OCI-LY1 (cell line): ENCODE results near the gene GLRA2.

Experiments
- H2AFZ ChIP-seq: fragments of 200-600 bp; sonication (generic), shearing (Covaris generic); 2 replicates; pipeline ENCODE4 v1.6.0; 2014; ENCODE audit warnings: antibody characterized with exemption, mild to moderate bottlenecking, low read length
- H3F3A ChIP-seq: fragments of 200-600 bp; sonication (generic), shearing (Covaris generic); 2 replicates; pipeline ENCODE4 v1.6.0; 2014; ENCODE audit warnings: mild to moderate bottlenecking, antibody characterized with exemption, low read length, moderate library complexity; ENCODE audit not compliant: insufficient read depth
- H3K27ac ChIP-seq: fragments of 200-600 bp; sonication (generic); 2 replicates; pipeline ENCODE4 v1.5.1; 2014; ENCODE audit warnings: low read length, mixed run types, mild to moderate bottlenecking, low read depth; ENCODE audit not compliant: poor library complexity, severe bottlenecking
- H3K27me3 ChIP-seq: fragments of 200-600 bp; sonication (generic); 2 replicates; pipeline ENCODE4 v1.6.0; 2014; ENCODE audit warnings: antibody characterized with exemption, mild to moderate bottlenecking, low read length, moderate library complexity; ENCODE audit not compliant: insufficient read depth
- H3K36me3 ChIP-seq: fragments of 200-600 bp; sonication (generic); 2 replicates; pipeline ENCODE4 v1.6.1; 2014; ENCODE audit warnings: mild to moderate bottlenecking, antibody characterized with exemption, low read length, moderate library complexity, mixed read lengths; ENCODE audit not compliant: insufficient read depth
- H3K4me1 ChIP-seq: fragments of 200-600 bp; sonication (generic); 2 replicates; pipeline ENCODE4 v1.5.1; 2014; ENCODE audit warnings: mild to moderate bottlenecking, low read length, moderate library complexity; ENCODE audit not compliant: insufficient read depth, severe bottlenecking
- H3K4me2 ChIP-seq: fragments of 200-600 bp; sonication (generic), shearing (Covaris generic); 2 replicates; pipeline ENCODE4 v1.6.1; 2014; ENCODE audit warnings: low read length
- H3K4me3 ChIP-seq: fragments of 200-600 bp; sonication (generic); 2 replicates; pipeline ENCODE4 v1.5.1; 2014; ENCODE audit warnings: low read length, low read depth, mild to moderate bottlenecking, mixed read lengths; ENCODE audit not compliant: poor library complexity, severe bottlenecking
- H3K79me2 ChIP-seq: fragments of 200-600 bp; shearing (Covaris generic); 2 replicates; pipeline ENCODE4 v1.6.1; 2016; ENCODE audit warnings: mixed run types, low read length, mixed read lengths; ENCODE audit not compliant: insufficient read depth
- H3K9ac ChIP-seq: fragments of 200-600 bp; sonication (generic), shearing (Covaris generic); 2 replicates; pipeline ENCODE4 v1.6.1; 2014; ENCODE audit warnings: mild to moderate bottlenecking, low read length, mixed read lengths
- H3K9me2 ChIP-seq: fragments of 200-600 bp; sonication (generic), shearing (Covaris generic); 2 replicates; pipeline ENCODE4 v1.6.1; 2014; ENCODE audit warnings: low read depth, mild to moderate bottlenecking, low read length, mixed read lengths
- H3K9me3 ChIP-seq: fragments of 200-600 bp; shearing (Covaris generic); 2 replicates; pipeline ENCODE4 v1.6.1; 2014; ENCODE audit warnings: low read length, mixed read lengths
- H4K20me1 ChIP-seq: fragments of 200-600 bp; sonication (generic), shearing (Covaris generic); 2 replicates; pipeline ENCODE4 v1.6.0; 2016; ENCODE audit warnings: mild to moderate bottlenecking, low read length; ENCODE audit not compliant: insufficient read depth
- EZH2 ChIP-seq: fragments of 200-600 bp; sonication (generic), shearing (Covaris generic); IDR thresholded peaks from 2 replicates; pipeline ENCODE4 v1.8.0; 2017; ENCODE audit warnings: borderline replicate concordance, mixed run types, mild to moderate bottlenecking, antibody characterized with exemption, low read length, moderate library complexity, mixed read lengths
- TF ChIP-seq, protein P1 (sequence below): fragments of 200-600 bp; sonication (generic), shearing (Covaris generic); IDR thresholded peaks from 2 replicates; pipeline ENCODE4 v1.5.1; 2017; ENCODE audit warnings: mild to moderate bottlenecking, antibody characterized with exemption, low read length, moderate library complexity, mixed read lengths

Gene GLRA2

GRCh38 chrX:14758029-14758491 lies 228.7 kb downstream of the GLRA2 start:
- no peak overlapping the region for H3K4me2 ChIP-seq
- H3K27ac ChIP-seq, result no peak overlapping the region
- TF ChIP-seq, protein P1, sequence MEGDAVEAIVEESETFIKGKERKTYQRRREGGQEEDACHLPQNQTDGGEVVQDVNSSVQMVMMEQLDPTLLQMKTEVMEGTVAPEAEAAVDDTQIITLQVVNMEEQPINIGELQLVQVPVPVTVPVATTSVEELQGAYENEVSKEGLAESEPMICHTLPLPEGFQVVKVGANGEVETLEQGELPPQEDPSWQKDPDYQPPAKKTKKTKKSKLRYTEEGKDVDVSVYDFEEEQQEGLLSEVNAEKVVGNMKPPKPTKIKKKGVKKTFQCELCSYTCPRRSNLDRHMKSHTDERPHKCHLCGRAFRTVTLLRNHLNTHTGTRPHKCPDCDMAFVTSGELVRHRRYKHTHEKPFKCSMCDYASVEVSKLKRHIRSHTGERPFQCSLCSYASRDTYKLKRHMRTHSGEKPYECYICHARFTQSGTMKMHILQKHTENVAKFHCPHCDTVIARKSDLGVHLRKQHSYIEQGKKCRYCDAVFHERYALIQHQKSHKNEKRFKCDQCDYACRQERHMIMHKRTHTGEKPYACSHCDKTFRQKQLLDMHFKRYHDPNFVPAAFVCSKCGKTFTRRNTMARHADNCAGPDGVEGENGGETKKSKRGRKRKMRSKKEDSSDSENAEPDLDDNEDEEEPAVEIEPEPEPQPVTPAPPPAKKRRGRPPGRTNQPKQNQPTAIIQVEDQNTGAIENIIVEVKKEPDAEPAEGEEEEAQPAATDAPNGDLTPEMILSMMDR, result no peak
- TF ChIP-seq EZH2, result no peak
- no peaks in the 10 kb centered on the region for H3K9me2 ChIP-seq
- H3F3A ChIP-seq, result no peaks in the 10 kb centered on the region
- H3K27me3 ChIP-seq, result no peaks in the 10 kb centered on the region
- H3K9me3 ChIP-seq, result no peaks in the 10 kb centered on the region
- no peaks in the 10 kb centered on the region for H3K79me2 ChIP-seq
- no peaks in the 10 kb centered on the region for H4K20me1 ChIP-seq
- no peak overlapping the region for H3K4me3 ChIP-seq
- no peak overlapping the region for H3K9ac ChIP-seq
- no peaks in the 10 kb centered on the region for H3K4me1 ChIP-seq
- no peaks in the 10 kb centered on the region for H3K36me3 ChIP-seq
- H2AFZ ChIP-seq, result no peak overlapping the region

GRCh38 chrX:14775416-14775815 lies 246.1 kb downstream of the GLRA2 start:
- Histone ChIP-seq H2AFZ (no peak overlapping the region), H3K27ac (no peak overlapping the region), H3K36me3 (no peaks in the 10 kb centered on the region), H3K4me2 (no peak overlapping the region), H3K9me2 (no peaks in the 10 kb centered on the region), H3K4me3 (no peak overlapping the region), H3K27me3 (no peaks in the 10 kb centered on the region), H3F3A (no peaks in the 10 kb centered on the region), H3K9ac (no peak overlapping the region), H4K20me1 (no peaks in the 10 kb centered on the region), H3K79me2 (no peaks in the 10 kb centered on the region), H3K4me1 (no peaks in the 10 kb centered on the region), H3K9me3 (no peaks in the 10 kb centered on the region)
- no peak for TF ChIP-seq EZH2
- TF ChIP-seq, protein P1, result no peak

DNA sequence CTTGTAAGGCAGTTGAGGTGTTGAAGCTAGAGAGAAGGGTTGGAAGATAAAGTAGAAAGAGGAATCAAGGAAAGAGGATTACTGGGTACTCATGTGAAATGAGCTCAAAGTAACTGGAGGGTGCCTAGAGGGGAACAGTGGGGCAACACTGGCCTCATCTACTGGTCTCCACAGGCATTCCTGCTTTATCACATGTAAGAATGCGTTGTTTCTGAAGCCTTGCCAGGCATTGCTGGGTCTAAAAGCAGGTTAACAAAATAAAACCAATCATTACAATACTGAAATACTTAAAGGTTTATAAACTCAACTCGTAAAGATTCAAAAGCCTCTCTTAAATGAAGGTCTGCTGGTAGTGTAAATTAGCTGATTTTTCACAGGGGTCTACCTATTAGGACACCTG lies 247.6 kb downstream of the GLRA2 start:
- TF ChIP-seq EZH2, result no peak
- Histone ChIP-seq H2AFZ (no peak overlapping the region), H3K79me2 (no peaks in the 10 kb centered on the region), H4K20me1 (no peaks in the 10 kb centered on the region), H3K9me2 (no peaks in the 10 kb centered on the region), H3K4me2 (no peak overlapping the region), H3K9ac (no peak overlapping the region), H3K36me3 (no peaks in the 10 kb centered on the region), H3K27ac (no peak overlapping the region), H3K27me3 (no peaks in the 10 kb centered on the region), H3K4me3 (no peak overlapping the region), H3F3A (no peaks in the 10 kb centered on the region), H3K4me1 (no peaks in the 10 kb centered on the region), H3K9me3 (no peaks in the 10 kb centered on the region)

DNA sequence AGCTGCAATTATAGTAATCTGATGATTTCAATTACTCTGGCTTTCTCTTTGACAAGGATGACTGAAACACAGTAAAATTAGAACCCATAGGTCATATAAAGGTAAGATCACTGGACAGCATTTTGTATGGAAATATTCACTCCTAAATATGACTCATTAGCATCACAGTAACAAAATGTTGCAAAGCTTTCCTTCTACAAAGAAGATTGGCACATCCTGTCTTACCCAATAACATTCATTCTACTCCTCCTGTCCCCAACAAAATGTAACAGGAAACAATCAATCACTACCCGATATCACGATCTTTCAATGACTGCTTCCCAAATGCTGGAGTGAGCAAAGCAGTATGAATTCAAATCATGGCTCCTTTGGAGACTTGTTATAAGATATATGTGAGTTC lies 248.2 kb downstream of the GLRA2 start:
- Histone ChIP-seq H3K36me3 (no peaks in the 10 kb centered on the region), H3F3A (no peaks in the 10 kb centered on the region), H3K4me3 (no peak overlapping the region), H3K27me3 (no peaks in the 10 kb centered on the region), H3K9me3 (no peaks in the 10 kb centered on the region), H3K4me2 (no peak overlapping the region), H4K20me1 (no peaks in the 10 kb centered on the region), H3K9ac (no peak overlapping the region), H3K79me2 (no peaks in the 10 kb centered on the region), H3K4me1 (no peaks in the 10 kb centered on the region), H3K27ac (no peak overlapping the region), H2AFZ (no peak overlapping the region), H3K9me2 (no peaks in the 10 kb centered on the region)
- no peak for TF ChIP-seq EZH2
- TF ChIP-seq, protein P1, result no peak
